SK-N-DZ (cell line): ENCODE data around the gene BTN2A1.
"Not testable (repeated sequence)": the region's sequence is repeated elsewhere in the genome, so short reads cannot be mapped to it uniquely, and the experiment has no call there.

Experiments used
- DNase-seq: peaks from one replicate; pipeline ENCODE4 v3.0.0-alpha.2; 2015; ENCODE audit warnings: low spot score
- small RNA-seq, 2 experiments: library from RNA; depleted of rRNA; stranded (forward); fragments of <200 nt; gene quantifications; one replicate each; pipeline ENCODE3, GENCODE V24; 2014

The BTN2A1 gene

DNA sequence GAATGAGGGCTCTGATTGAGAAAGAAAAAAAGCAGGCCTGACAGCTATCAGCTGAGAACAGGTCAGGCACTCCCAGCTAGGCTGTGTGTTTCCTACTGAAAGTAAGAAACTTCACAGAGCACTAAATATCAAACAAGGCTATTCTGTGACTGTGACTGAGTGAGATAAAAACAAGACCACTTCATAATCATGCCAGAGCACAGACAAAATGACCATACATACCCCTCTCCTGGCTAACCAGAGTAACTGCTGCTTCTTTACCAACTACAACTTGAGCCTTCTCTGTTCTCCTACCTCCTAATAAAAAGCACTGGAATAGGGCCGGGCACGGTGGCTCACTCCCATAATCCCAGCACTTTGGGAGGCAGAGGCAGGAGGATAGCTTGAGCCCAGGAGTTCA lies 35.5 kb downstream of the BTN2A1 start:
- no peak for DNase-seq

DNA sequence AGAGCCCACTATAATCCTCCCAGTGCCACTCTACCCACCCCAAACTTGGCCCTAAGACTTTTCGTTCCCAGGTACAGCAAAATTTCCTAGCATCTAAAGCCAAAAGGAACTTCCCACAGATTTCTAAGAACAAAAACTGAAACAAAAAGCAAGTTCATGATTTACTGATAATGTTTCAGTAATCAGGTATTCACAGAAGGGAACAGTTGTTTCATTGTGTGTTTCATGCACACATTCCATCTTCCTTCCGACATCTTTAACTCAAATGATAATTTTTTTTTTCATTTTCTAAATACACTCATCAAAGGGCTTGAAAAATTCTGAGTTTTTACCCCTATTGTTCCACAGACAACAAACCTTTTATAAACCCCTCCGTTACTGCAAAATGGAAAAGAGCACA lies 36.4 kb downstream of the BTN2A1 start:
- no peak for DNase-seq

DNA sequence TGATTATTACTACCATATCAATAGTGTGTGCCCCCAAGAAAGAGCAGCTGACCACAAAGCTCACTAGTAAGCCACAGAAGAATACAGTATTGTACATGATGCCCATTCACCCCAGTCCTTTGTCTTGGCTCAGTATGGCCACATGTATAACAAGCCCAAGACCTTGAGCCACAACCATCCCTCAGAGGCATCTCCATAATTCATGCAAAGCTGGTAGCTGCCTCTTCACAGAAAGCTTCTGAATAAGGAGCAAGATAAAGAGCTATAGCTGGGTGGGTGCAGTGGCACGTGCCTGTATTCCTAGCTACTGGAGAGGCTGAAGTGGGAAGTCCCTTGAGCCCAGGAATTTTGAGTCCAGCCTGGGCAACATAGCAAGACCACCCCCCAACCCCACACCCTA lies 37.5 kb downstream of the BTN2A1 start:
- no peak for DNase-seq

DNA sequence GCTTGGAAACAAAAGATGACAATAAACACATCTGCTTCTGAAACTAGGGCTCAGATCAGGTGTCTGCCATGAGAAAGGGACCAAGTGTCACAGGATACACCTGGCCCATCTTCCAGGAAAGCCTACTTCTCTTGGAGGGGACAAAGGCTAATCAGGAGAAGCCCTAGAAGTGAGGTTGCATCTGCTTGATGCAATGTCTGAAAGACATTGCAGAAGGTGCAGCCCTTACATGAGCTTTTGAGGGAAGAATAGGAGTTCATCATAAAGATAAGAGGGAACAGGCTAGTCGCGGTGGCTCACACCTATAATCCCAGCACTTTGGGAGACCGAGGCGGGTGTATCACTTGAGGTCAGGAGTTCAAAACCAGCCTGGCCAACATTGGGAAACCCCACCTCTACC lies 39.9 kb downstream of the BTN2A1 start:
- no peak for DNase-seq

DNA sequence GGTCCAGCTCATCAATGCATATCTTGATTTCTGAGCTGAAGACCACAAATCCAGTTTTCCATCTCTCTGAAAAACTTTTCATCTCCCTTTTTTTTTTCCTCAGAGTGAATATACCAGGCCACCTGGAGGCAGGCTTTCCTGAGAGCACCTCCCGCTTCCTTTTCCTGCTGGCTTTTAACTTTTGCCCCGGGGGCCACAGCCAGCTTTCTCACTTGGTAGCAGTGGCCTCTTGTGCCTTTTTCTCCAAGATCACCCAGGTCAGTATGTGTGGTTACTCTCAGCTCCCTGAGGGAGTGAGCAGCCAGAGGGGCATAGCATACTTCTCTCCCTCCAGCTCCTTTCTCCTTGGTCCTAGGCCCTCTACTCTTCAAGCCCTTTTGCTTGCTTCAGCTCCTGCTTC lies 42.3 kb downstream of the BTN2A1 start, which contains the start of gene BTN1A1:
TSS of gene BTN1A1 (plus strand) at position 202 of the 400 bp plus-strand sequence. CDS start 984 bp downstream, outside the sequence.
- no peak for DNase-seq

DNA sequence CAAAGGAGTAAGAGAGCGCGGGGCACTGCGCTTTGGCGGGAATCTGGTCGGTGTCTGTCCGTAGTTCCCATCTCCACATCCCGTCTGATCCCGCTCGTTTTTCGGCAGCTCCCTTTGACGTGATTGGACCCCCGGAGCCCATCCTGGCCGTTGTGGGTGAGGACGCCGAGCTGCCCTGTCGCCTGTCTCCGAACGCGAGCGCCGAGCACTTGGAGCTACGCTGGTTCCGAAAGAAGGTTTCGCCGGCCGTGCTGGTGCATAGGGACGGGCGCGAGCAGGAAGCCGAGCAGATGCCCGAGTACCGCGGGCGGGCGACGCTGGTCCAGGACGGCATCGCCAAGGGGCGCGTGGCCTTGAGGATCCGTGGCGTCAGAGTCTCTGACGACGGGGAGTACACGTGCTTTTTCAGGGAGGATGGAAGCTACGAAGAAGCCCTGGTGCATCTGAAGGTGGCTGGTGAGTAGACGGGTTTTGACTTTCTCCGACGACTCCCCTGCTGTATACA lies 43.8 kb downstream of the BTN2A1 start:
- DNase-seq = no peak

DNA sequence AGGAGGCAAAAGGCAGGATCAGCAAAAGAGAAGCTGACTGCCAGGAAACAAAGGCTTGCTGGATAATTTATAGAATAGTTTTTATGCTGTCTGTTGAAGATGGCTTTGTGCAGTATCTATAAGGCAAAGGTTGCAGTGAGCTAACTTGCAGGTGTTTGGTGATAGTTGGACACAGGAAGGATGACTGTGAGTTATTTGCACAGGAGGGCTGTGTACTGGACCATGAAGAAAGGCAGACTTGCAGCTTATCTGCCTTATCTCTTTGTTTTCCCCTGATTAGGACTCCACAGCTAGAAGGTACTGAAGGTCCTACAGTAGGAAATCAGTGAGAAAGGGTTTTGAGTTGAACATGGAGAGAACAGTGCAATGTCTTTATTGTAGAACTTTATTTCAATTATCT lies 44.4 kb downstream of the BTN2A1 start:
- DNase-seq = peak; percentile 38

DNA sequence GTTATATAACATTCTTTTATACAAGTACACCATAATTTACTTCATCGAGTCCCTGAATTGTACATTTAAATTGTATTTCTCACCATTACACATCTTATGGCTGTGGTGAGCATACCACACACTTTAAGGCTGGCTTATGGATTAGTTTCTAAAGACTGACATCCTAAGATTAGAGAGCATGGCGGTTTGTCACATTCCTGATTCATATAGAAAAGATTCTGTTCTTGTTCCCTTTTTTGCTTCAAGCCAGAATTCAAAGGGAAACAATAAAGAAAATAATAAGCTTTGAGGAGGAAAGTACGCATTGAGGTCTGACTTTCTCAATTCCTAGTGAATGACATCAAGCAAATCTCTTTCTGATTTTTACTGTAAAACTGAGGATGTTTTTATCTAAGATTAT lies 44.9 kb downstream of the BTN2A1 start:
- DNase-seq = no peak

DNA sequence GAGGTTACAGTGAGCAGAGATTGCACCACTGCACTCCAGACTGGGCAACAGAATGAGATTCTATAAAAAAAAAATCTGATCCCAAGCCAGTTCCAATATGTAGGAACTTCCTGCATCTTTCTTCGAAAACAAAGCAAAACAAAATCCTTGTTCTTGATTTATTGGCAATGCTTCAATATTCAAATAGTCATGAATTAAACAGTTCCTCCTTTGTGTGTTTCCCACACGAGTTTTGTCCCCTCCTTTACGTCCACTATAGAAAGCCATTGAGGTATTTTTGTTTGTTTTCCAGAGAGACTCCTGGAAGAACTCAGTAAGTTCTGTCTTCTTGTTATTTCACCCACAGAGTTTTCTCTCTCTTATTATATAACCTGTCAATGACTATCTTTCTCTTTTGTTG lies 49.9 kb downstream of the BTN2A1 start:
- DNase-seq = no peak

DNA sequence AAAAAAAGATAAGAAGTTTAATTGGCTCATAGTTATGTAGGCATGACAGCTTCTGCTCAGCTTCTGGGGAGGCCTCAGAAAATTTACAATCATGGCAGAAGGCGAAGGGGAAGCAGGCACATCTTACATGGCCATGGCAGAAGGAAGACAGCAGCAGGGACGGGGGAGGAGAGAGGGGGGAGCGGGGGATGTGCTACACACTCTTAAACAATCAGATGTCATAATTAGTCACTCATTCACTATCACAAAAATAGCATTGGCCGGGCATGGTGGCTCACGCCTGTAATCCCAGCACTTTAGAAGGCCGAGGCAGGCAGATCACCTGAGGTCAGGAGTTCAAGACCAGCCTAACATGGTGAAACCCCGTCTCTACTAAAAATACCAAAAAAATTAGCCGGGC lies 53.3 kb downstream of the BTN2A1 start:
- DNase-seq = not testable (repeated sequence)

DNA sequence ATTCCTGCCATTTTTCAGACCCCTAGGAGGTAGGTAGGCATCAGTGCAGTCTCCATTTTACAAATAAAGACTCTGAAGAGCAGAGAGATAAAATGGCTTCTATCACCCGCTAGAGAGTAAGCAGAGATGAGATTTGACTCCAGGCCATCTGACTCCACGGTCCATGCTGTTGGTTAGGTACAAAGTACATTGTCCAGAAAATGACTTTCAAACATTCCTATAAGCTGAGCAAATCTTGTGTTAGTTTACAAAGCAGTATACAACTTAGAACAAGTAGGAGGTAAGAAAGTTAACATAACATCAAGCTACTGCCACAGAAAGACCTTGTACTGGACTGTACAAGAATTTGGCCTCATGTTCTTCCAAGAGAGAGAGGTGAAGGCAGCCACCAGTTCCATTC lies 57.2 kb downstream of the BTN2A1 start:
- DNase-seq = no peak

DNA sequence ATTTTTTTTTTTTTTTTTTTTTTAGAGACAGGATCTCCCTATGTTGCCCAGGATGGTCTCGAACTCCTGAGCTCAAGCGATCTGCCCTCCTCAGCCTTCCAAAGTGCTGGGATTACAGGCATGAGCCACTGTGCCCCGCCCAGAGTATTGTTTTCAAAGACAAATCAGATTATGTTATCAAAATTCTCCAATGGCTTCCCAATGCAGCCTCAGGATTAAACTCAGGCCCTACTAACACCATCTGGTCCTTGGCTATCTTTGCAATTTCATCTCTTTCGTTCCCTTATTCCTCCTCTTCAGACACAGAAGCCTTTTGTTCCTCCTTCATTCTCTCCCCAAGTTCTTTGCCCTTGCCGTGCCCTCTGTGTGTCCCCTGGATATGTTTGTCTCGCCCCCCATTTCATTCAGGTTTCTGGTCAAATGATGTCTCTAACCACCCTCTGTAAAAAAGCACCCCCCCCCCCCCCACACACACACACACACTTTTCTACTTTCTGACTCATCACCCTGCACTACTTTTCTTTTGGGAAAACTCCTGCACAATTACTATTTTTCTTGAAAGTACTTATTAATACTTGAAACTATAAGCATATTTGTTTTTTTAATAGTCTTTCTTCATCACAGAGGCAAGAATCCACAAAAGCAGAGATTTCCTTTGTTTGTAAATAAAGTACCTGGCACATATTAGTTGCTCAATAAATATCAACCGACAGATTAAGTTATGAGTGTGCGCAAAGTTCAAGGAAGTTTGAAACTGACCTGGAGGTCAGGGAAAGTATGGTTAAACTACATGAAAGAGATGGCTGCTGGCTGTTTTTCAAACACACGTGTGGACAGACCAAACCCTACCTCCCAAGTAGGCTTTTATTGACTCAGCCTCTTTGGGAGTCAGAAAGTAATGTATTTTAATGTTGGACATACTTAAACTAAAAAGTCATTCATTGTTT lies 59.0 kb downstream of the BTN2A1 start:
- no peak for DNase-seq

Small RNAs within 50 kb of the gene (small RNA-seq; reads per million reads assigned to genes)
- gene RNU6-502P = 0 reads per million in 2 experiments
